ENCODE data around the gene VDAC2.
A peak's percentile ranks its signal among the peaks of the same experiment; 100 is the strongest.

Gene VDAC2

GRCh38 chr10:75246506-75246905, 35.9 kb downstream of the VDAC2 start:
- no peak overlapping the region for H3K27ac ChIP-seq
- no peak overlapping the region for H3K9ac ChIP-seq (ENCODE audit: insufficient read length)
- H3K4me3 ChIP-seq, result no peak overlapping the region
- TF ChIP-seq EZH2 (IDR thresholded peaks at IDR 0.05), result no peak
- no peak for TF ChIP-seq FOXP2 (optimal IDR thresholded peaks at IDR 0.05; ENCODE audit: control extremely low read depth, extremely low read length, insufficient read depth)
- no peak for TF ChIP-seq POLR2AphosphoS5 (IDR thresholded peaks at IDR 0.05; ENCODE audit: borderline replicate concordance, low read depth, low read length)
- no peaks in the 10 kb centered on the region for H3K9me3 ChIP-seq (ENCODE audit: low read depth, low read length)
- no peaks in the 10 kb centered on the region for H3K36me3 ChIP-seq (ENCODE audit: insufficient read depth, low read length)
- no peak for DNase-seq (ENCODE audit: low read depth, low spot score)

GRCh38 chr10:75247797-75248196, 37.2 kb downstream of the VDAC2 start:
- Histone ChIP-seq H3K36me3 (ENCODE audit: insufficient read depth, low read length) (no peaks in the 10 kb centered on the region), H3K9me3 (ENCODE audit: low read depth, low read length) (no peaks in the 10 kb centered on the region), H3K27ac (no peak overlapping the region), H3K9ac (ENCODE audit: insufficient read length) (no peak overlapping the region), H3K4me3 (no peak overlapping the region)
- TF ChIP-seq EZH2 (IDR thresholded peaks at IDR 0.05) (no peak), FOXP2 (optimal IDR thresholded peaks at IDR 0.05; ENCODE audit: control extremely low read depth, extremely low read length, insufficient read depth) (no peak), POLR2AphosphoS5 (IDR thresholded peaks at IDR 0.05; ENCODE audit: borderline replicate concordance, low read depth, low read length) (no peak)
- DNase-seq (ENCODE audit: low read depth, low spot score), result no peak

GRCh38 chr10:75250934-75251333, 40.3 kb downstream of the VDAC2 start:
- Histone ChIP-seq H3K27ac (no peak overlapping the region), H3K9ac (ENCODE audit: insufficient read length) (no peak overlapping the region), H3K4me3 (no peak overlapping the region), H3K9me3 (ENCODE audit: low read depth, low read length) (no peaks in the 10 kb centered on the region), H3K36me3 (ENCODE audit: insufficient read depth, low read length) (no peaks in the 10 kb centered on the region)
- TF ChIP-seq POLR2AphosphoS5 (IDR thresholded peaks at IDR 0.05; ENCODE audit: borderline replicate concordance, low read depth, low read length) (no peak), EZH2 (IDR thresholded peaks at IDR 0.05) (no peak), FOXP2 (optimal IDR thresholded peaks at IDR 0.05; ENCODE audit: control extremely low read depth, extremely low read length, insufficient read depth) (no peak)
- no peak for DNase-seq (ENCODE audit: low read depth, low spot score)

- no peaks in the 10 kb centered on the region for H3K9me3 ChIP-seq (ENCODE audit: low read depth, low read length)
- no peak for DNase-seq (ENCODE audit: low read depth, low spot score)
- H3K36me3 ChIP-seq (ENCODE audit: insufficient read depth, low read length), result no peaks in the 10 kb centered on the region
- H3K9ac ChIP-seq (ENCODE audit: insufficient read length), result no peak overlapping the region
- TF ChIP-seq EZH2 (IDR thresholded peaks at IDR 0.05) (no peak), FOXP2 (optimal IDR thresholded peaks at IDR 0.05; ENCODE audit: control extremely low read depth, extremely low read length, insufficient read depth) (no peak), POLR2AphosphoS5 (IDR thresholded peaks at IDR 0.05; ENCODE audit: borderline replicate concordance, low read depth, low read length) (no peak)
- no peak overlapping the region for H3K27ac ChIP-seq
- H3K4me3 ChIP-seq, result no peak overlapping the region
These were observed 43.0 kb downstream of the VDAC2 start for GRCh38 chr10:75253281-75254220.

GRCh38 chr10:75254739-75255138, 44.1 kb downstream of the VDAC2 start:
- H3K9ac ChIP-seq (ENCODE audit: insufficient read length), result no peak overlapping the region
- no peak overlapping the region for H3K4me3 ChIP-seq
- no peak for DNase-seq (ENCODE audit: low read depth, low spot score)
- H3K9me3 ChIP-seq (ENCODE audit: low read depth, low read length), result no peaks in the 10 kb centered on the region
- TF ChIP-seq EZH2 (IDR thresholded peaks at IDR 0.05), result no peak
- no peak for TF ChIP-seq FOXP2 (optimal IDR thresholded peaks at IDR 0.05; ENCODE audit: control extremely low read depth, extremely low read length, insufficient read depth)
- TF ChIP-seq POLR2AphosphoS5 (IDR thresholded peaks at IDR 0.05; ENCODE audit: borderline replicate concordance, low read depth, low read length), result no peak
- H3K27ac ChIP-seq, result no peak overlapping the region
- H3K36me3 ChIP-seq (ENCODE audit: insufficient read depth, low read length), result no peaks in the 10 kb centered on the region

- DNase-seq (ENCODE audit: low read depth, low spot score), result no peak
- no peak overlapping the region for H3K4me3 ChIP-seq
- no peaks in the 10 kb centered on the region for H3K9me3 ChIP-seq (ENCODE audit: low read depth, low read length)
- H3K27ac ChIP-seq, result no peak overlapping the region
- H3K9ac ChIP-seq (ENCODE audit: insufficient read length), result no peak overlapping the region
- H3K36me3 ChIP-seq (ENCODE audit: insufficient read depth, low read length), result no peaks in the 10 kb centered on the region
- no peak for TF ChIP-seq EZH2 (IDR thresholded peaks at IDR 0.05)
- no peak for TF ChIP-seq FOXP2 (optimal IDR thresholded peaks at IDR 0.05; ENCODE audit: control extremely low read depth, extremely low read length, insufficient read depth)
- no peak for TF ChIP-seq POLR2AphosphoS5 (IDR thresholded peaks at IDR 0.05; ENCODE audit: borderline replicate concordance, low read depth, low read length)
These were observed 50.4 kb downstream of the VDAC2 start for GRCh38 chr10:75260990-75261389.

- Histone ChIP-seq H3K27ac (no peak overlapping the region), H3K36me3 (ENCODE audit: insufficient read depth, low read length) (no peaks in the 10 kb centered on the region), H3K4me3 (peak overlapping the region; percentile 22; the same call in 1 of the 2 replicates), H3K9ac (ENCODE audit: insufficient read length) (no peak overlapping the region), H3K9me3 (ENCODE audit: low read depth, low read length) (no peaks in the 10 kb centered on the region)
- no peak for TF ChIP-seq EZH2 (IDR thresholded peaks at IDR 0.05)
- TF ChIP-seq POLR2AphosphoS5 (IDR thresholded peaks at IDR 0.05; ENCODE audit: borderline replicate concordance, low read depth, low read length), result no peak
- no peak for DNase-seq (ENCODE audit: low read depth, low spot score)
These were observed 51.5 kb downstream of the VDAC2 start for GRCh38 chr10:75261813-75262705.

GRCh38 chr10:75263806-75264205, 53.2 kb downstream of the VDAC2 start:
- DNase-seq (ENCODE audit: low read depth, low spot score), result no peak
- Histone ChIP-seq H3K27ac (no peak overlapping the region), H3K9me3 (ENCODE audit: low read depth, low read length) (no peaks in the 10 kb centered on the region), H3K9ac (ENCODE audit: insufficient read length) (no peak overlapping the region), H3K36me3 (ENCODE audit: insufficient read depth, low read length) (no peaks in the 10 kb centered on the region), H3K4me3 (no peak overlapping the region)
- no peak for TF ChIP-seq POLR2AphosphoS5 (IDR thresholded peaks at IDR 0.05; ENCODE audit: borderline replicate concordance, low read depth, low read length)
- no peak for TF ChIP-seq FOXP2 (optimal IDR thresholded peaks at IDR 0.05; ENCODE audit: control extremely low read depth, extremely low read length, insufficient read depth)
- no peak for TF ChIP-seq EZH2 (IDR thresholded peaks at IDR 0.05)
